HL-60 (cell line): ENCODE results near the gene TREM2.

Experiments used
- GABPA ChIP-seq: IDR thresholded peaks from 2 replicates; pipeline ENCODE4 v1.6.1; 2012; ENCODE audit warnings: low read depth
- POLR2AphosphoS5 ChIP-seq: IDR thresholded peaks from 2 replicates; pipeline ENCODE4 v1.6.1; 2012; ENCODE audit warnings: low read depth
- SPI1 ChIP-seq: IDR thresholded peaks from 2 replicates; pipeline ENCODE4 v1.6.1; 2012; ENCODE audit warnings: low read depth, mild to moderate bottlenecking, borderline replicate concordance
- TF ChIP-seq, protein P1 (sequence below): IDR thresholded peaks from one replicate; pipeline ENCODE4 v1.5.1; 2011; ENCODE audit warnings: low read length, control low read depth, inconsistent platforms; ENCODE audit not compliant: insufficient read depth
- TF ChIP-seq, protein P2 (sequence below): IDR thresholded peaks from 2 replicates; pipeline ENCODE4 v1.6.1; 2012; ENCODE audit warnings: low read depth; ENCODE audit not compliant: insufficient replicate concordance

DNA sequence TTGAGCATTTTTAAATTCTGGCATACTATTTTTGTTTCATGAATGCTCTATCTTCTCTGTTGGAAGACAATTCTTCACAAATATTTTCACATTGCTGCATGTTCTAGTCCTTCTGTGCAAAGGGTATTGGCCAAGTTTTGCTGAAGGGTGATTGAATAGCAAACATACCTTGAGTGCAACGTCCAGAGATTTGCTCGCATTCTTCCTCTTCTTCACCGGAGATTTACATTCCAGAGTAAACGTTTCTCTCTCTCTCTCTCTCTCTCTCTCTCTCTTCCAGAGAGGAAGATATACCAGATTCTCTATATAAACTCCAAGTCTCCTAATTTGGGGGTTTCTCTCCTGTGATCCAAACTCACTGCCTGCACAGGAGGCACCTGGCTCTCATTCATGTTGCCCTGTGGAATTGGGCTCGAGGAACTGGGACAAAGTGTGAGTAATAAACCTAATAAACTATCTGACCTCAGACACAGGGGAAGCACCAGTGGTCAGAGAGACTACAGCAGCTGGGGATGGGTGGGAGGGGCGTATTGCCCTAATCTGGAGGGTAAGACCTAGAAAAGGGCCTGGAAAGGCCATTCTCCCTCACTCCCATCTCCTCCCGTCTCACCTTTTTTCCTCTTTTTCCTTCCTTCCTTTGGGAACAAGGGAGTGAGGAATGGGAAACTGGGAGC, 7.6 kb downstream of the TREM2 start:
- TF ChIP-seq, protein P1, sequence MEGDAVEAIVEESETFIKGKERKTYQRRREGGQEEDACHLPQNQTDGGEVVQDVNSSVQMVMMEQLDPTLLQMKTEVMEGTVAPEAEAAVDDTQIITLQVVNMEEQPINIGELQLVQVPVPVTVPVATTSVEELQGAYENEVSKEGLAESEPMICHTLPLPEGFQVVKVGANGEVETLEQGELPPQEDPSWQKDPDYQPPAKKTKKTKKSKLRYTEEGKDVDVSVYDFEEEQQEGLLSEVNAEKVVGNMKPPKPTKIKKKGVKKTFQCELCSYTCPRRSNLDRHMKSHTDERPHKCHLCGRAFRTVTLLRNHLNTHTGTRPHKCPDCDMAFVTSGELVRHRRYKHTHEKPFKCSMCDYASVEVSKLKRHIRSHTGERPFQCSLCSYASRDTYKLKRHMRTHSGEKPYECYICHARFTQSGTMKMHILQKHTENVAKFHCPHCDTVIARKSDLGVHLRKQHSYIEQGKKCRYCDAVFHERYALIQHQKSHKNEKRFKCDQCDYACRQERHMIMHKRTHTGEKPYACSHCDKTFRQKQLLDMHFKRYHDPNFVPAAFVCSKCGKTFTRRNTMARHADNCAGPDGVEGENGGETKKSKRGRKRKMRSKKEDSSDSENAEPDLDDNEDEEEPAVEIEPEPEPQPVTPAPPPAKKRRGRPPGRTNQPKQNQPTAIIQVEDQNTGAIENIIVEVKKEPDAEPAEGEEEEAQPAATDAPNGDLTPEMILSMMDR, result no peak
- TF ChIP-seq POLR2AphosphoS5, result no peak
- TF ChIP-seq, protein P2, sequence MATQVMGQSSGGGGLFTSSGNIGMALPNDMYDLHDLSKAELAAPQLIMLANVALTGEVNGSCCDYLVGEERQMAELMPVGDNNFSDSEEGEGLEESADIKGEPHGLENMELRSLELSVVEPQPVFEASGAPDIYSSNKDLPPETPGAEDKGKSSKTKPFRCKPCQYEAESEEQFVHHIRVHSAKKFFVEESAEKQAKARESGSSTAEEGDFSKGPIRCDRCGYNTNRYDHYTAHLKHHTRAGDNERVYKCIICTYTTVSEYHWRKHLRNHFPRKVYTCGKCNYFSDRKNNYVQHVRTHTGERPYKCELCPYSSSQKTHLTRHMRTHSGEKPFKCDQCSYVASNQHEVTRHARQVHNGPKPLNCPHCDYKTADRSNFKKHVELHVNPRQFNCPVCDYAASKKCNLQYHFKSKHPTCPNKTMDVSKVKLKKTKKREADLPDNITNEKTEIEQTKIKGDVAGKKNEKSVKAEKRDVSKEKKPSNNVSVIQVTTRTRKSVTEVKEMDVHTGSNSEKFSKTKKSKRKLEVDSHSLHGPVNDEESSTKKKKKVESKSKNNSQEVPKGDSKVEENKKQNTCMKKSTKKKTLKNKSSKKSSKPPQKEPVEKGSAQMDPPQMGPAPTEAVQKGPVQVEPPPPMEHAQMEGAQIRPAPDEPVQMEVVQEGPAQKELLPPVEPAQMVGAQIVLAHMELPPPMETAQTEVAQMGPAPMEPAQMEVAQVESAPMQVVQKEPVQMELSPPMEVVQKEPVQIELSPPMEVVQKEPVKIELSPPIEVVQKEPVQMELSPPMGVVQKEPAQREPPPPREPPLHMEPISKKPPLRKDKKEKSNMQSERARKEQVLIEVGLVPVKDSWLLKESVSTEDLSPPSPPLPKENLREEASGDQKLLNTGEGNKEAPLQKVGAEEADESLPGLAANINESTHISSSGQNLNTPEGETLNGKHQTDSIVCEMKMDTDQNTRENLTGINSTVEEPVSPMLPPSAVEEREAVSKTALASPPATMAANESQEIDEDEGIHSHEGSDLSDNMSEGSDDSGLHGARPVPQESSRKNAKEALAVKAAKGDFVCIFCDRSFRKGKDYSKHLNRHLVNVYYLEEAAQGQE, result no peak
- TF ChIP-seq SPI1, result no peak
- TF ChIP-seq GABPA, result no peak
